CD14-positive monocyte (primary cell): ENCODE data around the gene ABCA3. TPM values are rescaled to one million over a fixed set of nuclear protein-coding genes. Genes with fewer than 3 reads are reported as not detected.
A peak's percentile ranks its signal among the peaks of the same experiment; 100 is the strongest.

ENCODE experiments used
- DNase-seq, 3 donors: peaks; one replicate each; pipeline ENCODE4 v3.0.0-alpha.2; 2011 to 2022
- H2AFZ ChIP-seq: 2 replicates; pipeline ENCODE4 v1.6.0; 2012; ENCODE audit warnings: mild to moderate bottlenecking, low read depth, low read length, inconsistent platforms; ENCODE audit not compliant: insufficient read depth, poor library complexity, severe bottlenecking
- H3K27ac ChIP-seq, 2 donors: 1 replicate in 1 of 2; 2 replicates in 1 of 2; pipeline ENCODE4 v1.5.1; 2012 to 2013; ENCODE audit warnings: low read length in 2 of 2, control low read depth in 1 of 2, inconsistent platforms in 1 of 2, low read depth in 1 of 2, mild to moderate bottlenecking in 1 of 2
- H3K27me3 ChIP-seq, 2 donors: one replicate each; pipeline versions ENCODE4 v1.6.0 to v1.6.1; 2011 to 2013; ENCODE audit warnings: low read length in 2 of 2; ENCODE audit not compliant: control insufficient read depth in 2 of 2, insufficient read depth in 2 of 2
- H3K36me3 ChIP-seq, 2 donors: replicated peaks in 1 of 2; 1 replicate in 1 of 2; 2 replicates in 1 of 2; pipeline versions ENCODE4 v1.5.1 to v1.6.1; 2012 to 2013; ENCODE audit warnings: low read length in 2 of 2, control low read depth in 1 of 2, inconsistent platforms in 1 of 2, mild to moderate bottlenecking in 1 of 2; ENCODE audit not compliant: insufficient read depth in 2 of 2, control insufficient read depth in 1 of 2
- H3K4me1 ChIP-seq, 2 donors: 1 replicate in 1 of 2; 2 replicates in 1 of 2; pipeline versions ENCODE4 v1.5.1 to v1.6.1; 2012 to 2013; ENCODE audit warnings: low read length in 2 of 2, control low read depth in 1 of 2, inconsistent platforms in 1 of 2, mild to moderate bottlenecking in 1 of 2, moderate library complexity in 1 of 2; ENCODE audit not compliant: insufficient read depth in 2 of 2, control insufficient read depth in 1 of 2
- H3K4me2 ChIP-seq: replicated peaks from 2 replicates; pipeline ENCODE3; 2012; ENCODE audit warnings: low read length, moderate library complexity, mild to moderate bottlenecking; ENCODE audit not compliant: poor library complexity, severe bottlenecking; ENCODE audit errors: extremely low read depth
- H3K4me3 ChIP-seq, 3 experiments: fragments of 200-600 bp in 1 of 3; sonication (generic) in 1 of 3; replicated peaks in 1 of 3; 1 replicate in 2 of 3; 2 replicates in 1 of 3; pipeline ENCODE4 v1.5.1; 2011 to 2013; ENCODE audit warnings: low read length in 3 of 3, mild to moderate bottlenecking in 3 of 3, control low read depth in 2 of 3, low read depth in 2 of 3, inconsistent platforms in 1 of 3, moderate library complexity in 1 of 3
- H3K79me2 ChIP-seq: 2 replicates; pipeline ENCODE4 v1.6.0; 2012; ENCODE audit warnings: mild to moderate bottlenecking, control low read depth, inconsistent platforms, low read length, moderate library complexity; ENCODE audit not compliant: insufficient read depth
- H3K9ac ChIP-seq: 2 replicates; pipeline ENCODE4 v1.6.0; 2017; ENCODE audit warnings: low read length, mild to moderate bottlenecking; ENCODE audit not compliant: insufficient read depth, poor library complexity, severe bottlenecking
- H3K9me3 ChIP-seq, 2 donors: replicated peaks in 1 of 2; 1 replicate in 1 of 2; 2 replicates in 1 of 2; pipeline versions ENCODE4 v1.5.1 to v1.6.1; 2012 to 2013; ENCODE audit warnings: low read length in 2 of 2, control low read depth in 1 of 2; ENCODE audit not compliant: control insufficient read depth in 1 of 2, insufficient read depth in 1 of 2
- H4K20me1 ChIP-seq: 2 replicates; pipeline ENCODE4 v1.6.0; 2012; ENCODE audit warnings: mild to moderate bottlenecking, low read length, control low read depth, moderate library complexity; ENCODE audit not compliant: insufficient read depth
- H3K27ac Mint-ChIP-seq, 7 donors: one replicate each; pipeline ENCODE4 v1.8.0; 2020; ENCODE audit warnings: mild to moderate bottlenecking in 7 of 7, mixed read lengths in 7 of 7, moderate library complexity in 6 of 7, inconsistent platforms in 2 of 7
- H3K27me3 Mint-ChIP-seq, 3 donors: one replicate each; pipeline ENCODE4 v1.8.0; 2021 to 2022; ENCODE audit warnings: low read depth in 3 of 3, mild to moderate bottlenecking in 3 of 3, mixed read lengths in 3 of 3, moderate library complexity in 3 of 3, inconsistent platforms in 1 of 3
- H3K36me3 Mint-ChIP-seq, 2 donors: one replicate each; pipeline ENCODE4 v1.8.0; 2020; ENCODE audit warnings: mixed read lengths in 2 of 2, inconsistent platforms in 1 of 2, mild to moderate bottlenecking in 1 of 2
- H3K4me1 Mint-ChIP-seq: one replicate; pipeline ENCODE4 v1.8.0; 2020; ENCODE audit warnings: mild to moderate bottlenecking, mixed read lengths
- H3K4me3 Mint-ChIP-seq, 2 donors: one replicate each; pipeline ENCODE4 v1.8.0; 2020; ENCODE audit warnings: mild to moderate bottlenecking in 2 of 2, mixed read lengths in 2 of 2, moderate library complexity in 1 of 2
- H3K9me3 Mint-ChIP-seq, 7 donors: one replicate each; pipeline ENCODE4 v1.8.0; 2020 to 2022; ENCODE audit warnings: mixed read lengths in 7 of 7, mild to moderate bottlenecking in 6 of 7, moderate library complexity in 6 of 7, inconsistent platforms in 2 of 7
- CTCF ChIP-seq: fragments of 200-600 bp; IDR thresholded peaks from one replicate; pipeline ENCODE4 v1.8.0; 2022; ENCODE audit warnings: antibody characterized with exemption, mild to moderate bottlenecking
- WGBS: methylation state at CpG from one replicate; pipeline ENCODE4 v1.1.5; 2013; ENCODE audit warnings: missing lambda C conversion rate; ENCODE audit not compliant: insufficient coverage; 5-methylcytosine and 5-hydroxymethylcytosine counted together
- intact Hi-C, 2 donors: fragments of 100-400 bp; cut with micrococcal nuclease; formaldehyde crosslinking; loops; one replicate each; pipeline versions ENCODE4 v1.15.0 to v1.15.1; 2023
- polyA plus RNA-seq, 3 donors: library from polyadenylated mRNA; depleted of rRNA in 1 of 3; unstranded in 2 of 3; stranded (reverse) in 1 of 3; fragments of 300-500 nt in 2 of 3; fragments of >200 nt in 1 of 3; fragmentation: Illumina TruSeq in 2 of 3; gene quantifications; 1 replicate in 2 of 3; 2 replicates in 1 of 3; pipeline ENCODE4 v1.2.3, GENCODE V29; 2012 to 2021

The ABCA3 gene
- polyA plus RNA-seq, 3 donors = 0.06 to 1.2 (median 0.68) TPM

GRCh38 chr16:2280461-2280860, 60.1 kb downstream of the ABCA3 start:
- H3K4me2 ChIP-seq = no peak overlapping the region
- H3K4me1 ChIP-seq = no peaks in the 10 kb centered on the region
- H3K9me3 Mint-ChIP-seq = no peaks in the 10 kb centered on the region
- no peaks in the 10 kb centered on the region for H3K9me3 ChIP-seq
- H2AFZ ChIP-seq = no peak overlapping the region
- no peak for DNase-seq
- H3K27ac Mint-ChIP-seq = no peak overlapping the region
- peaks cover 0 to 7% (median 2%) of the 10 kb centered on the region in 3 donors for H3K27me3 Mint-ChIP-seq
- 96% methylated on average over 8 of the region's 8 CpGs for WGBS
- H3K79me2 ChIP-seq = no peaks in the 10 kb centered on the region
- no peaks in the 10 kb centered on the region for H3K36me3 Mint-ChIP-seq
- H3K9ac ChIP-seq = no peak overlapping the region
- H4K20me1 ChIP-seq = no peaks in the 10 kb centered on the region
- no peaks in the 10 kb centered on the region for H3K27me3 ChIP-seq
- intact Hi-C loops = no loop called here
- no peak overlapping the region for H3K4me3 ChIP-seq
- H3K36me3 ChIP-seq = no peaks in the 10 kb centered on the region
- H3K27ac ChIP-seq = no peak overlapping the region
- H3K4me1 Mint-ChIP-seq = no peaks in the 10 kb centered on the region
- no peak overlapping the region for H3K4me3 Mint-ChIP-seq
- TF ChIP-seq CTCF = no peak

GRCh38 chr16:2278956-2279800, 61.4 kb downstream of the ABCA3 start:
- H3K4me1 Mint-ChIP-seq = no peaks in the 10 kb centered on the region
- no peak overlapping the region for H3K4me2 ChIP-seq
- no peaks in the 10 kb centered on the region for H3K4me1 ChIP-seq
- no peak overlapping the region for H3K9ac ChIP-seq
- H3K36me3 ChIP-seq = no peaks in the 10 kb centered on the region
- H4K20me1 ChIP-seq = no peaks in the 10 kb centered on the region
- intact Hi-C loops = loop anchor here in 1 of 2 donors (10.0 kb wide), 1 partner anchor 226 kb away; no protein-coding TSS in a partner anchor
- H3K4me3 ChIP-seq = no peak overlapping the region
- no peak overlapping the region for H3K4me3 Mint-ChIP-seq
- WGBS = 91% methylated on average over 20 of the region's 26 CpGs
- H3K27me3 ChIP-seq = no peaks in the 10 kb centered on the region
- H3K27ac Mint-ChIP-seq = peak overlapping the region in 1 of 7 donors; percentile 11
- no peak for DNase-seq
- H3K9me3 Mint-ChIP-seq = no peaks in the 10 kb centered on the region
- no peak overlapping the region for H2AFZ ChIP-seq
- TF ChIP-seq CTCF = no peak
- H3K36me3 Mint-ChIP-seq = no peaks in the 10 kb centered on the region
- H3K9me3 ChIP-seq = no peaks in the 10 kb centered on the region
- peaks cover 2 to 5% (median 3%) of the 10 kb centered on the region in 3 donors for H3K27me3 Mint-ChIP-seq
- H3K79me2 ChIP-seq = no peaks in the 10 kb centered on the region
- H3K27ac ChIP-seq = no peak overlapping the region
